IPS-18c (cell line): ENCODE data around the gene CACNA1I.

Experiments used
- H3K4me3 ChIP-seq: 2 replicates; pipeline ENCODE4 v1.7.0; 2013; ENCODE audit warnings: low read depth, mild to moderate bottlenecking, low read length, moderate library complexity; ENCODE audit not compliant: insufficient read depth
- H3K9me3 ChIP-seq: one replicate; pipeline ENCODE4 v1.6.1; 2013; ENCODE audit warnings: mild to moderate bottlenecking, low read length, moderate library complexity; ENCODE audit not compliant: control insufficient read depth, insufficient read depth

CACNA1I gene

DNA sequence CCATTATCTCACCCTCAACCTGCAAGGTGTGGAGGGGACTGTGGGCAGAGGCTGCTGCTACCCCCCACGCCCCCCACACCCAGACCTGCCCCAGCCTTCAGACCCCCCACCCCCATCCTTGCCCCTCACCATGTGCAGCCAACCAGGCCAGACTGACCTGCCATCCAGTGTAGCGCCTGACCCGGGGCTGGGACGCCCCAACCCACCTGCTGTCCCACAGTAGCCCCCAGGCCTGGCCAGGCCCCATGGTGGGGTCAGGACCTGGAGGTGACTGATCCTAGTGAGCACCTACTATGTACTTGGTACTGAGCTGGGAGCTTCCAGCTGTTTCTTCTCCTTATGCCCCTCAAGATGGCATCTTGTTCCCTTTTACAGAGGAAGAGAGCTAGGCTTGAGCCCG, 113.1 kb downstream of the CACNA1I start:
- no peaks in the 10 kb centered on the region for H3K9me3 ChIP-seq

DNA sequence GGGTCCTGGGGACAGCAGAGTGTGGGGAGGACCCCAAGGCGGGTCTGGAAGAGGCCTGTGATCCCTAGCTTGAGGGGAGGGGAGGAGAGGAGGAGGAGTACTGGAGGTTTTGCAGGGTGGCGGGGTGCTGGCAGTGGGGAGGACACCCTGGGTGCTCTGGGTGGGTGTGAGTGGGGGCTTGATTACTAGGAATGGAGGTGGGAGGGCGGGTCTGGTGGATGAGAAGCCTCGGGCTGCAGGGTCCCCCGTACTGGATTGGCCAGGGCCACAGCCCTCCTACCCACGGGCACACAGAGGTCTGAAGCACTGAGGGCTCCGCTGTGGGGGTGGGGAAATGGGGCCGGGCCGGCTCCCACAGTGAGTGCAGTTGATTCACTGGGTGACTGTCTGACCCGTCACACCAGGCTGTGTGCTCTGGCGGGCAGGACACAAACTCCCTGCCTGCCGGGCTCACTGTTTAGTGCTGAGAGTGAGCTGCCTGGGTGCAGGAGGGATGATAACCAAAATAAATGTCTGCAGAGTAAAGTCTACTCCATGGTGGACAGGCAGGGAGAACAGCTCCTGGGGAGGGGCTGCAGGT, 114.2 kb downstream of the CACNA1I start:
- no peaks in the 10 kb centered on the region for H3K9me3 ChIP-seq
- no peak overlapping the region for H3K4me3 ChIP-seq

More for the DNA sequence above, 113.1 kb downstream of the CACNA1I start:
- H3K4me3 ChIP-seq = no peak overlapping the region

DNA sequence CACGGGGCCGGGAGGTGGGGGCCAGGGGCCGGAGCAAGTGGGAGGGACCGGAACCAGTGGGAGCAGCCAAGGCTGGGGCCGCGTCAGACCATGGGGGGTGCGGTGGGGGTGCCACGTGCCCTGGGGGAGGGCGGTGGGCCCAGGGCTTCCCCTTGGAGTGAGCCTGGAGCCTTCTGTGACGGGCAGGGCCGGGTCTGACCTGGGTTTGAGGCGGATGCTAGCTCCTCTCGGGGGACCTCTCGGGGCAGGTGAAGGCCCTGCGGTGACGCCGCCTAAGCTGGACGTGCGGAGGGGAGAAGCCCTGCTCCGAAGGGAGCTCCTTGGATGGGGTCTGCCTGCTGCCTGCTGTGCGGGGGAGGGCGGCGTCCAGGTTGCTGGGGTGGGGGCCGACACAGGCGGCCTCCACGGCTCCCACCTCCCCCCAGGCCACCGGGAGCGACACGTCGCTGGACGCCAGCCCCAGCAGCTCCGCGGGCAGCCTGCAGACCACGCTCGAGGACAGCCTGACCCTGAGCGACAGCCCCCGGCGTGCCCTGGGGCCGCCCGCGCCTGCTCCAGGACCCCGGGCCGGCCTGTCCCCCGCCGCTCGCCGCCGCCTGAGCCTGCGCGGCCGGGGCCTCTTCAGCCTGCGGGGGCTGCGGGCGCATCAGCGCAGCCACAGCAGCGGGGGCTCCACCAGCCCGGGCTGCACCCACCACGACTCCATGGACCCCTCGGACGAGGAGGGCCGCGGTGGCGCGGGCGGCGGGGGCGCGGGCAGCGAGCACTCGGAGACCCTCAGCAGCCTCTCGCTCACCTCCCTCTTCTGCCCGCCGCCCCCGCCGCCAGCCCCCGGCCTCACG, 115.0 kb downstream of the CACNA1I start:
- H3K4me3 ChIP-seq = no peak overlapping the region

GRCh38 chr22:39686178-39686620, 115.6 kb downstream of the CACNA1I start:
- Histone ChIP-seq H3K9me3 (no peaks in the 10 kb centered on the region), H3K4me3 (no peak overlapping the region)

More for the DNA sequence above, 115.0 kb downstream of the CACNA1I start:
- H3K9me3 ChIP-seq = no peaks in the 10 kb centered on the region

- H3K9me3 ChIP-seq = no peaks in the 10 kb centered on the region
- no peak overlapping the region for H3K4me3 ChIP-seq
Observed at GRCh38 chr22:39686776-39687525, 116.4 kb downstream of the CACNA1I start.

GRCh38 chr22:39688186-39688785, 117.7 kb downstream of the CACNA1I start:
- H3K9me3 ChIP-seq = no peaks in the 10 kb centered on the region
- no peak overlapping the region for H3K4me3 ChIP-seq

DNA sequence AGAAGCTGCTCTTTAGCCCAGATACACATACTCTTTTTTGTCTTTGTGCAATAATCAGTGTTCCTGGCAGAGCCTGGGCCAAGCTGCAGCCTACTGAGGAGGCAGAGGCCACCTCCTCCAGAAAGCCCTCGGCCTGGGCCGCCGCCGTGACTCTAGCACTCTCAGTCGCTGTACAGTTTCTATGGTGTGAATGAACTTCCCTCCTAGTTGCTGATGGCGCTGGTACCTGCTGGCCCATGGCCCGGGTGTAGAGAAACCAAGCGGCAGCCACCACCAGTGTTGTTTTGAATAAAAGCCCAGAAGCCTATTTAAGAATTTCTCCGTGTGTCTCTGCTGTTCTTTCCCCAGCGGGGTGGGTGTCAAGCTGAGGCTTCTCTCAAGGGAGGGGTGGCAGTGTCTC, 118.9 kb downstream of the CACNA1I start:
- no peak overlapping the region for H3K4me3 ChIP-seq
- no peaks in the 10 kb centered on the region for H3K9me3 ChIP-seq

GRCh38 chr22:39690881-39691605, 120.5 kb downstream of the CACNA1I start:
- H3K4me3 ChIP-seq = no peak overlapping the region

DNA sequence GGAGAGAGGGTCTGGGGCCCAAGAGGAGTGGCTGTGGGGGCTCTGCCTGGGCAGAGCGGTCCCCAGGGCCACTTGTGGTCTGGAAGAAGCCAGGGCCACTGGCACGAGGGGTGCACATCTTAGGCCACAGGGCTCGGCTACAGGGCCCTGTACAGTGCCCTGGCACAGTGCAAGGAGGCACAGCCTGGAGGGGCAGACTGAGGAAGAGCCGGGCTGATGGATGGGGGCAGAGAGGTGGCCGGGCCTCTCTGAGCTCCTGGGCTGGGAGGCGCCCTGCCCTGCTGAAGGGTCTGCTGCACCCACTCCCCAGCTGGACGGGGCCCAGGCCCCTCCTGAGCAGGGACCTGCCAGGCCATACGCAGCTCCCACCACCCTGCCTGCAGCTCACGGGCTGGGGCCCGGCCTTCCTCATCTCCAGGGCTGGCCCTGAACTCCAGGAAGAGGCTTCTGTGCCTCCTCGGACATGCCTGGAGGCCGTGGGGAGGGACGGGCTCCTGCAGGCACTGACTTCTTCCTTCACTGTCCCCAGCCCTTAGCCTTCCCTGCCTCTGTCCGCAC, 123.5 kb downstream of the CACNA1I start:
- no peaks in the 10 kb centered on the region for H3K9me3 ChIP-seq
- no peak overlapping the region for H3K4me3 ChIP-seq

More at GRCh38 chr22:39690881-39691605, 120.5 kb downstream of the CACNA1I start:
- no peaks in the 10 kb centered on the region for H3K9me3 ChIP-seq

DNA sequence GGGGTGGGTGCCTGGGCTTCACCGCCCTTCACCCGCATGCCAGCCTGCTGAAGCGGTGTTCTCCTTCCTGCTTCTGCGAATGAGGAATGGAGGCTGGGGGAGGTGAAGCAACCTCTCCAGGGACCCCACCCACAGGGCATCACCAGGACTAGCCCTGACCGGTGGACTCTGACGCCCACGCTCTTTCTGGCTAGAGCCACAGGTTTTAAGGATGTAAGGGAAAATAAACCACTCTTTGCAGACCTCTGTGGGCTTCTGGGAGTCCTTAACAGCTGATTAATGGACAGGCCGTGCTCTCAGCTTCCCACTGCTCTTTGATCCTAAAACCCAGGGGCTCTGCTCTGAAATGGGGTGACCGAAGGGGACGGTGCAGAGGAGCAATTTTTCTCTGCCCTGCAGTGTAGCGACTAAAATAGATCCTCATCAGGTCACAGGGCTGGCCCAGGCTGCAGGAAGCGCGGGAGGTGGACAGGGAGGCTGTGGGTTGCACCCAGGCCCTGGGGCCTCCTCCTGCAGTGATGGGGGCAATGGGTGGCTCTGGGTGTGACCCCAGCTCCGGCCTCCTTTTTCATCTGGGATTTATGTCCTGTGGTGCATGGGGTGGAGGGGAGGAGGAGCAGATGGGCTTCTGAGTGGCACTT, 127.4 kb downstream of the CACNA1I start:
- no peaks in the 10 kb centered on the region for H3K9me3 ChIP-seq
- H3K4me3 ChIP-seq = no peak overlapping the region

DNA sequence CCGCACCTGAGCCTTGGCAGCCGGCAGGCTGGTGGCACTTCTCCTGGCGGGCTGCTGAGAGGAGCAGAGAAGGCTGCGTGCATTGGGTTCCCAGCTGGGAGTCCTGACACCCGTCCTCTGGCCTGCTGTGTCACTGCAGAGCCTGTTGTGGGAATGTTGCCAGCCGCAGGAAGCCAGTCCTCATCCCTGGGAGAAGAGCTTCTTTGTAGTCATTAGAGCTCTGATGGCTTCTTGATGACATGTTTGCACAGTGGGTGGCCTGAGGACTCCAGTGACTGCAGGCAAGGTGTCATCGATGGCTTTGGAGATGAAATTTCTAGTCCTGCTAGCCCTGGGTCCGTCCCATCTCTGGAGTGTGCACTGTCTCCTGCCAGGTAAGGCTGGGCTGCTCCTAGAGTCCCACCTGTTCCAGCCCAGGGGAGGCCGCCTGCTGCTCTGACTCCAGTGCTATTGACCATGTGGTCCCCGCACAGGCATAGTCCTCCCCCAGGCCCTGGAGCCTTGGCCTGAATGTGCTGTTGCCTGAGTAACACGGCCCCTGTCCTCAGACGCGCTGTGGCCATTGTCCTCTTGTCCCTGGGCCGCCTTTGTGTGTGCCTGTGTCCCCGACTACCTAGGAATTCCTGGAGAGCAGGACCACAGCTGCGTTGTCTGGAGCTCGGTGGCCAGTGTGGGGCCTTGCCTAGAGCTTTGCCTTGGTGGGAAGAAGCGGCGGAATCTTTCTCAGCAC, 129.2 kb downstream of the CACNA1I start:
- Histone ChIP-seq H3K4me3 (no peak overlapping the region), H3K9me3 (no peaks in the 10 kb centered on the region)

DNA sequence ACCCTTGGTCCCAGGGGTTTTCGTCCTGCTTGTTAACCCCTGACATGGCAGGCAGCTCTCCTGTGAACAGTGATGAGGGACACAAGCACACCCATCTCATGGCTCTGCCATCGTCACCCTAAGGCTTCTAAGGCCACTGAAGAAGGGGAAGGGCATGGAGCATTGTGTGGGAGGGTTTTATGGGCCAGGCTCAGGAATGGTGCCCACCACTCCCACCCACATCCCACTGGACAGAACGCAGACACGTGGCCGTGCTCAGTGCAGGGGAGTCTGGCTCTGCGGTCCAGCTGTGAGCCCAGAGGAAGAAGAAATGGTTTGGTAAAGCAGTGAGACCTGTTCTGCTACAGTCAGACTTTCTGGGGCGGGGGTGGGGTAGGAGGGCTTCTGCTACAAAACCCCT, 130.0 kb downstream of the CACNA1I start:
- H3K9me3 ChIP-seq = no peaks in the 10 kb centered on the region
- no peak overlapping the region for H3K4me3 ChIP-seq

GRCh38 chr22:39703091-39703490, 132.5 kb downstream of the CACNA1I start:
- Histone ChIP-seq H3K4me3 (no peak overlapping the region), H3K9me3 (no peaks in the 10 kb centered on the region)

- H3K4me3 ChIP-seq = no peak overlapping the region
Observed at GRCh38 chr22:39703928-39704639, 133.5 kb downstream of the CACNA1I start.

GRCh38 chr22:39705386-39705785, 134.8 kb downstream of the CACNA1I start:
- Histone ChIP-seq H3K4me3 (no peak overlapping the region), H3K9me3 (no peaks in the 10 kb centered on the region)

More at GRCh38 chr22:39703928-39704639, 133.5 kb downstream of the CACNA1I start:
- H3K9me3 ChIP-seq = no peaks in the 10 kb centered on the region
